ENCODE data around the gene COL6A3. TPM values are rescaled to one million over a fixed set of nuclear protein-coding genes. Genes with fewer than 3 reads are reported as not detected.

COL6A3 gene
- total and polyA plus RNA-seq, 2 donors (not counting 1 experiment from before 2014, with no cell fraction given) = 0.01 to 0.10 TPM

DNA sequence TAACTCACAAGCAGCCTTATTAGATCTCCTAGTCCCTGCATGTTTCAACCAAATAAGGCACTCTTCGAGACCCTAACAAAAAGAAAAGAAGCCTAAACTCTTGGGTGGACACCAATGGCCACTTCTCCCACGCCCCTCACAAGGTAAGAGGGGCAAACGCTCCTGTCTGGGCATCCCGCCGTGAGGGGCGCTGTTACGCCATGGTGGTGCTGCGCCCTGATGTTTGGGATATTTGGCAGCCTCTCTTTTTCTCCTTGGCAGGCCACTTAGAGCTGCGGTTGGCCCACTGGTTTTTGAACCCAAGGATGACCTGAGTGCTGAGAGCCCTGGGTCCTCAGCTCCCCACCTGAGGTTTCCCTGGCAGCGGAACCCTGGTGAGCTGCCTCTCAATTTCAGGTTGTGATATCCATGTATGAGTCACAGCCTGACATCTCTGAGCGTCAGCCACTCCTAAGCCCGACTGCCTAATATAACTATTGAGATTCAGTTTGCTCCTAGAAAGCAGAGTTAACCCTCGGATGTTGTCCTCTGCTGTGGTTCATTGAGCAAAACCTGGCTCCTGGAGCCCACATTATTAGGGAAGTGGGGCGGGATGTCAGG is 103.3 kb downstream of the COL6A3 start:
- peaks cover 0 to 4% (median 0%) of the 10 kb centered on the region in 4 experiments for H3K27me3 ChIP-seq (replicated peaks in 1 of 4; ENCODE audit: control extremely low read depth in 1 of 4, control insufficient read depth in 3 of 4, insufficient read depth in 4 of 4, low read length in 3 of 4)
- H2AFZ ChIP-seq (ENCODE audit: insufficient read depth, low read depth, low read length, poor library complexity, severe bottlenecking) = no peak overlapping the region
- no peaks in the 10 kb centered on the region for H3K36me3 ChIP-seq (replicated peaks in 1 of 2; ENCODE audit: control extremely low read depth in 1 of 2, control insufficient read depth in 1 of 2, extremely low read depth in 1 of 2, insufficient read depth in 2 of 2, low read length in 1 of 2)
- no peaks in the 10 kb centered on the region for H3K9me3 ChIP-seq (ENCODE audit: control extremely low read depth in 1 of 3, control insufficient read depth in 2 of 3, insufficient read depth in 1 of 3, low read length in 2 of 3)
- H3K4me3 ChIP-seq (ENCODE audit: control extremely low read depth in 1 of 5, extremely low read depth in 1 of 5, insufficient read depth in 1 of 5, low read depth in 2 of 5, low read length in 4 of 5) = no peak overlapping the region
- ATAC-seq (ENCODE audit: low read depth) (no peak), DNase-seq (no peak)
- ChIA-PET CTCF (no interaction called here), POLR2A (no interaction called here)
- H4K20me1 ChIP-seq (ENCODE audit: control insufficient read depth, insufficient read depth, low read length, poor library complexity, severe bottlenecking) = no peaks in the 10 kb centered on the region
- WGBS (ENCODE audit: insufficient coverage) = 85% methylated on average over 14 of the region's 14 CpGs
- H3K27ac ChIP-seq (ENCODE audit: low read length in 2 of 2) = no peak overlapping the region
- Mint-ChIP-seq H3K27ac (no peak overlapping the region), H3K27me3 (peaks cover 19% of the 10 kb centered on the region), H3K9me3 (ENCODE audit: insufficient read depth) (no peaks in the 10 kb centered on the region), H3K4me1 (no peaks in the 10 kb centered on the region), H3K4me3 (no peak overlapping the region)
- H3K79me2 ChIP-seq (ENCODE audit: control insufficient read depth, insufficient read depth, low read length) = no peaks in the 10 kb centered on the region
- no peak for TF ChIP-seq EZH2 (IDR thresholded peaks at IDR 0.05; ENCODE audit: borderline replicate concordance, insufficient read depth, low read depth, low read length, poor library complexity, severe bottlenecking)
- TF ChIP-seq, protein P1, sequence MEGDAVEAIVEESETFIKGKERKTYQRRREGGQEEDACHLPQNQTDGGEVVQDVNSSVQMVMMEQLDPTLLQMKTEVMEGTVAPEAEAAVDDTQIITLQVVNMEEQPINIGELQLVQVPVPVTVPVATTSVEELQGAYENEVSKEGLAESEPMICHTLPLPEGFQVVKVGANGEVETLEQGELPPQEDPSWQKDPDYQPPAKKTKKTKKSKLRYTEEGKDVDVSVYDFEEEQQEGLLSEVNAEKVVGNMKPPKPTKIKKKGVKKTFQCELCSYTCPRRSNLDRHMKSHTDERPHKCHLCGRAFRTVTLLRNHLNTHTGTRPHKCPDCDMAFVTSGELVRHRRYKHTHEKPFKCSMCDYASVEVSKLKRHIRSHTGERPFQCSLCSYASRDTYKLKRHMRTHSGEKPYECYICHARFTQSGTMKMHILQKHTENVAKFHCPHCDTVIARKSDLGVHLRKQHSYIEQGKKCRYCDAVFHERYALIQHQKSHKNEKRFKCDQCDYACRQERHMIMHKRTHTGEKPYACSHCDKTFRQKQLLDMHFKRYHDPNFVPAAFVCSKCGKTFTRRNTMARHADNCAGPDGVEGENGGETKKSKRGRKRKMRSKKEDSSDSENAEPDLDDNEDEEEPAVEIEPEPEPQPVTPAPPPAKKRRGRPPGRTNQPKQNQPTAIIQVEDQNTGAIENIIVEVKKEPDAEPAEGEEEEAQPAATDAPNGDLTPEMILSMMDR (IDR thresholded peaks at IDR 0.05) = no peak
- H3K9ac ChIP-seq (ENCODE audit: low read length) = no peak overlapping the region
- no peaks in the 10 kb centered on the region for H3K4me1 ChIP-seq (ENCODE audit: control insufficient read depth in 2 of 2, insufficient read depth in 2 of 2, low read length in 2 of 2)
- intact Hi-C loops (cut with micrococcal nuclease) = no loop called here
- H3K4me2 ChIP-seq (replicated peaks; ENCODE audit: low read depth, low read length, poor library complexity, severe bottlenecking) = no peak overlapping the region

DNA sequence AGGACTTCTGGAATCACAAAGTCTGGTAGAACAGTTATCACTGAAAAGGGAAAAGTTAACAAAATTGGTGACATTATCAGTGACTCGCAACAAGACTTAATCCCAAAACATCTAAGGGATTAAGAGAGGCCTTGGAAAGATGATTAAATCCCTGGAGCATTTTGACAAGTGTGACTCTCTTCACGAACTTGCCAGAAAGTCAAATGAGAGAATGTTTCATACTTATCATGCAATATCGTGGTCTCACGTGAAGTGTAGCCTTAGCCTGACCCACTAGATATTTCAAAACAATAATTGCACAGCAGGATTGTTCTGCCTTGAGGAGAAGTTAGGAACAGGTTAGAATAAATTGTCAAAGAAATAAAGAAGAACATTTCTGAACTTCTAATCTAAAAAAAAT is 104.5 kb downstream of the COL6A3 start:
- ATAC-seq (ENCODE audit: low read depth) = no peak
- WGBS (ENCODE audit: insufficient coverage) = no CpG with 5 or more reads among the region's 4 CpGs
- no peak for DNase-seq
- intact Hi-C loops (cut with micrococcal nuclease) = no loop called here
- Histone ChIP-seq H3K4me2 (replicated peaks; ENCODE audit: low read depth, low read length, poor library complexity, severe bottlenecking) (no peak overlapping the region), H3K79me2 (ENCODE audit: control insufficient read depth, insufficient read depth, low read length) (no peaks in the 10 kb centered on the region), H4K20me1 (ENCODE audit: control insufficient read depth, insufficient read depth, low read length, poor library complexity, severe bottlenecking) (no peaks in the 10 kb centered on the region), H3K9me3 (ENCODE audit: control extremely low read depth in 1 of 3, control insufficient read depth in 2 of 3, insufficient read depth in 1 of 3, low read length in 2 of 3) (no peaks in the 10 kb centered on the region), H3K4me1 (ENCODE audit: control insufficient read depth in 2 of 2, insufficient read depth in 2 of 2, low read length in 2 of 2) (no peaks in the 10 kb centered on the region), H3K4me3 (ENCODE audit: control extremely low read depth in 1 of 5, extremely low read depth in 1 of 5, insufficient read depth in 1 of 5, low read depth in 2 of 5, low read length in 4 of 5) (no peak overlapping the region), H3K9ac (ENCODE audit: low read length) (no peak overlapping the region), H3K27me3 (replicated peaks in 1 of 4; ENCODE audit: control extremely low read depth in 1 of 4, control insufficient read depth in 3 of 4, insufficient read depth in 4 of 4, low read length in 3 of 4) (peaks cover 0 to 6% (median 0%) of the 10 kb centered on the region in 4 experiments), H3K36me3 (replicated peaks in 1 of 2; ENCODE audit: control extremely low read depth in 1 of 2, control insufficient read depth in 1 of 2, extremely low read depth in 1 of 2, insufficient read depth in 2 of 2, low read length in 1 of 2) (no peaks in the 10 kb centered on the region), H3K27ac (ENCODE audit: low read length in 2 of 2) (no peak overlapping the region), H2AFZ (ENCODE audit: insufficient read depth, low read depth, low read length, poor library complexity, severe bottlenecking) (no peak overlapping the region)
- no peak overlapping the region for H3K27ac Mint-ChIP-seq
- no peak overlapping the region for H3K4me3 Mint-ChIP-seq
- H3K27me3 Mint-ChIP-seq = peaks cover 17% of the 10 kb centered on the region
- H3K9me3 Mint-ChIP-seq (ENCODE audit: insufficient read depth) = no peaks in the 10 kb centered on the region
- CTCF ChIA-PET = no interaction called here
- no peaks in the 10 kb centered on the region for H3K4me1 Mint-ChIP-seq
- no peak for TF ChIP-seq EZH2 (IDR thresholded peaks at IDR 0.05; ENCODE audit: borderline replicate concordance, insufficient read depth, low read depth, low read length, poor library complexity, severe bottlenecking)
- TF ChIP-seq, protein P1 (IDR thresholded peaks at IDR 0.05) = no peak
- POLR2A ChIA-PET = no interaction called here
